ENCODE data around the gene DCAF7. TPM values are rescaled to one million over a fixed set of nuclear protein-coding genes. Genes with fewer than 3 reads are reported as not detected.
A peak's percentile ranks its signal among the peaks of the same experiment; 100 is the strongest.

The DCAF7 gene
- total and polyA plus RNA-seq, 7 experiments from 2014 or later: 26.0 to 128 (median 70.0) TPM

GRCh38 chr17:63595132-63595531 lies 44.9 kb downstream of the DCAF7 start:
- Histone ChIP-seq H3K9me3 (ENCODE audit: control insufficient read depth in 2 of 3, low read length in 3 of 3) (no peaks in the 10 kb centered on the region), H3K4me1 (ENCODE audit: control insufficient read depth in 2 of 2, insufficient read depth in 2 of 2, low read length in 2 of 2) (peaks cover 2 to 27% of the 10 kb centered on the region in 2 donors), H3K27ac (ENCODE audit: low read depth, low read length) (no peak overlapping the region), H3K4me3 (ENCODE audit: low read length) (no peak overlapping the region), H3K36me3 (ENCODE audit: control insufficient read depth in 2 of 3, insufficient read depth in 3 of 3, low read length in 3 of 3) (peaks cover 4 to 29% (median 11%) of the 10 kb centered on the region in 3 experiments), H3K27me3 (ENCODE audit: control insufficient read depth in 2 of 2, insufficient read depth in 2 of 2, low read length in 2 of 2) (no peaks in the 10 kb centered on the region)
- Mint-ChIP-seq H3K9me3 (peaks cover 0 to 2% (median 0%) of the 10 kb centered on the region in 11 donors), H3K27me3 (no peaks in the 10 kb centered on the region), H3K36me3 (peaks cover 0 to 28% (median 15%) of the 10 kb centered on the region in 5 donors), H3K27ac (peak overlapping the region in 3 of 9 donors; percentile 48 to 71 (median 53)), H3K4me1 (peaks cover 2 to 18% (median 10%) of the 10 kb centered on the region in 7 donors), H3K4me3 (no peak overlapping the region)
- ChIA-PET CTCF (no interaction called here), POLR2A (no interaction called here)
- DNase-seq (no peak), ATAC-seq (no peak)
- intact Hi-C loops (cut with micrococcal nuclease): no loop called here

- H3K36me3 Mint-ChIP-seq: peaks cover 0 to 12% (median 5%) of the 10 kb centered on the region in 5 donors
- H3K4me1 ChIP-seq (ENCODE audit: control insufficient read depth in 2 of 2, insufficient read depth in 2 of 2, low read length in 2 of 2): peaks cover 16 to 34% of the 10 kb centered on the region in 2 donors
- peaks cover 0 to 13% (median 0%) of the 10 kb centered on the region in 3 experiments for H3K36me3 ChIP-seq (ENCODE audit: control insufficient read depth in 2 of 3, insufficient read depth in 3 of 3, low read length in 3 of 3)
- no peaks in the 10 kb centered on the region for H3K27me3 ChIP-seq (ENCODE audit: control insufficient read depth in 2 of 2, insufficient read depth in 2 of 2, low read length in 2 of 2)
- H3K4me3 Mint-ChIP-seq: no peak overlapping the region
- CTCF ChIA-PET: no interaction called here
- intact Hi-C loops (cut with micrococcal nuclease): no loop called here
- POLR2A ChIA-PET: no interaction called here
- DNase-seq: no peak
- peaks cover 13 to 31% (median 23%) of the 10 kb centered on the region in 7 donors for H3K4me1 Mint-ChIP-seq
- peak; percentile 32 for ATAC-seq
- no peak overlapping the region for H3K4me3 ChIP-seq (ENCODE audit: low read length)
- H3K9me3 Mint-ChIP-seq: peaks cover 0 to 2% (median 0%) of the 10 kb centered on the region in 11 donors
- no peaks in the 10 kb centered on the region for H3K9me3 ChIP-seq (ENCODE audit: control insufficient read depth in 2 of 3, low read length in 3 of 3)
- no peaks in the 10 kb centered on the region for H3K27me3 Mint-ChIP-seq
- no peak overlapping the region for H3K27ac ChIP-seq (ENCODE audit: low read depth, low read length)
- peak overlapping the region in 2 of 9 donors; percentile 25 to 34 for H3K27ac Mint-ChIP-seq
Observed at GRCh38 chr17:63596856-63597586, 46.7 kb downstream of the DCAF7 start.

GRCh38 chr17:63598281-63598680 lies 48.0 kb downstream of the DCAF7 start:
- intact Hi-C loops (cut with micrococcal nuclease): no loop called here
- POLR2A ChIA-PET: interaction anchor here (0.6 kb wide), 1 partner anchor 151 kb away, joined by 3 read pairs; no protein-coding TSS in a partner anchor

GRCh38 chr17:63600569-63601438 lies 50.5 kb downstream of the DCAF7 start, which contains the start of gene TACO1:
Gene TACO1, plus strand, starts transcription at chr17:63600895. Its CDS starts 189 bp downstream, at chr17:63601084.
- Mint-ChIP-seq H3K4me3 (peak within 1 kb of the TSS; percentile 92 to 97 (median 95)), H3K36me3 (peaks cover 5 to 12% (median 6%) of the 10 kb centered on the region in 5 donors), H3K4me1 (peaks cover 19 to 38% (median 25%) of the 10 kb centered on the region in 7 donors), H3K27ac (peak within 1 kb of the TSS; percentile 93 to 98 (median 97)), H3K27me3 (no peaks in the 10 kb centered on the region), H3K9me3 (peaks cover 0 to 2% (median 0%) of the 10 kb centered on the region in 11 donors)
- peak within 1 kb of the TSS; percentile 86 for H3K27ac ChIP-seq (ENCODE audit: low read depth, low read length)
- H3K4me3 ChIP-seq (ENCODE audit: low read length): peak within 1 kb of the TSS; percentile 68
- ChIA-PET CTCF (interaction anchor here (0.6 to 0.8 kb wide), 2 partner anchors 11 to 150 kb away, joined by 3 read pairs; no protein-coding TSS in a partner anchor), POLR2A (interaction anchor here (0.6 to 3.5 kb wide), 16 partner anchors 10 to 635 kb away, joined by 3 to 15 read pairs (median 3); partner anchors contain the start of genes DCAF7, MAP3K3 and TANC2)
- H3K36me3 ChIP-seq (ENCODE audit: control insufficient read depth in 2 of 3, insufficient read depth in 3 of 3, low read length in 3 of 3): peaks cover 0 to 19% (median 6%) of the 10 kb centered on the region in 3 experiments
- ATAC-seq: peak; percentile 96
- peak; percentile 54 to 83 (median 71) for DNase-seq
- intact Hi-C loops (cut with micrococcal nuclease): loop anchor here (1.0 to 10.0 kb wide), 6 partner anchors 11 to 244 kb away; partner anchors contain the start of genes DCAF7 (in 2 of the 2), MAP3K3 (in 2 of the 2), CYB561 (in 1 of the 2) and SMARCD2 (in 1 of the 2)
- peaks cover 17 to 34% of the 10 kb centered on the region in 2 donors for H3K4me1 ChIP-seq (ENCODE audit: control insufficient read depth in 2 of 2, insufficient read depth in 2 of 2, low read length in 2 of 2)
- no peaks in the 10 kb centered on the region for H3K9me3 ChIP-seq (ENCODE audit: control insufficient read depth in 2 of 3, low read length in 3 of 3)
- no peaks in the 10 kb centered on the region for H3K27me3 ChIP-seq (ENCODE audit: control insufficient read depth in 2 of 2, insufficient read depth in 2 of 2, low read length in 2 of 2)

More at GRCh38 chr17:63598281-63598680, 48.0 kb downstream of the DCAF7 start:
- H3K4me1 ChIP-seq (ENCODE audit: control insufficient read depth in 2 of 2, insufficient read depth in 2 of 2, low read length in 2 of 2): peaks cover 17 to 34% of the 10 kb centered on the region in 2 donors
- H3K4me3 ChIP-seq (ENCODE audit: low read length): no peak overlapping the region
- H3K27ac ChIP-seq (ENCODE audit: low read depth, low read length): no peak overlapping the region
- no peaks in the 10 kb centered on the region for H3K27me3 Mint-ChIP-seq
- H3K36me3 Mint-ChIP-seq: peaks cover 0 to 5% (median 3%) of the 10 kb centered on the region in 5 donors
- H3K9me3 Mint-ChIP-seq: peaks cover 0 to 2% (median 0%) of the 10 kb centered on the region in 11 donors
- peaks cover 0 to 6% (median 0%) of the 10 kb centered on the region in 3 experiments for H3K36me3 ChIP-seq (ENCODE audit: control insufficient read depth in 2 of 3, insufficient read depth in 3 of 3, low read length in 3 of 3)
- CTCF ChIA-PET: interaction anchor here (0.6 kb wide), 1 partner anchor 44 kb away, joined by 7 read pairs; no protein-coding TSS in a partner anchor
- peaks cover 13 to 35% (median 25%) of the 10 kb centered on the region in 7 donors for H3K4me1 Mint-ChIP-seq
- peak overlapping the region in 2 of 9 donors; percentile 47 to 66 for H3K27ac Mint-ChIP-seq
- no peak for DNase-seq
- H3K27me3 ChIP-seq (ENCODE audit: control insufficient read depth in 2 of 2, insufficient read depth in 2 of 2, low read length in 2 of 2): no peaks in the 10 kb centered on the region
- H3K4me3 Mint-ChIP-seq: peak overlapping the region in 2 of 10 donors; percentile 5 to 51
- no peaks in the 10 kb centered on the region for H3K9me3 ChIP-seq (ENCODE audit: control insufficient read depth in 2 of 3, low read length in 3 of 3)
- ATAC-seq: peak; percentile 28

- Histone ChIP-seq H3K27me3 (ENCODE audit: control insufficient read depth in 2 of 2, insufficient read depth in 2 of 2, low read length in 2 of 2) (no peaks in the 10 kb centered on the region), H3K4me3 (ENCODE audit: low read length) (peak overlapping the region; percentile 68), H3K27ac (ENCODE audit: low read depth, low read length) (peak overlapping the region; percentile 86), H3K9me3 (ENCODE audit: control insufficient read depth in 2 of 3, low read length in 3 of 3) (no peaks in the 10 kb centered on the region), H3K36me3 (ENCODE audit: control insufficient read depth in 2 of 3, insufficient read depth in 3 of 3, low read length in 3 of 3) (peaks cover 0 to 28% (median 9%) of the 10 kb centered on the region in 3 experiments), H3K4me1 (ENCODE audit: control insufficient read depth in 2 of 2, insufficient read depth in 2 of 2, low read length in 2 of 2) (peaks cover 17 to 32% of the 10 kb centered on the region in 2 donors)
- Mint-ChIP-seq H3K4me1 (peaks cover 19 to 40% (median 25%) of the 10 kb centered on the region in 7 donors), H3K27ac (peak overlapping the region; percentile 93 to 98 (median 97)), H3K36me3 (peaks cover 6 to 19% (median 10%) of the 10 kb centered on the region in 5 donors), H3K4me3 (peak overlapping the region; percentile 92 to 97 (median 95)), H3K27me3 (no peaks in the 10 kb centered on the region), H3K9me3 (peaks cover 0 to 2% (median 0%) of the 10 kb centered on the region in 11 donors)
- peak in 1 of 9 donors; percentile 19 for DNase-seq
- ATAC-seq: no peak
- ChIA-PET POLR2A (interaction anchor here (0.6 to 3.5 kb wide), 14 partner anchors 10 to 1135 kb away, joined by 3 to 15 read pairs (median 3); partner anchors contain the start of genes DCAF7 and MAP3K3), CTCF (interaction anchor here (0.6 to 1.7 kb wide), 2 partner anchors 10 to 490 kb away, joined by 4 to 13 read pairs; no protein-coding TSS in a partner anchor)
- intact Hi-C loops (cut with micrococcal nuclease): loop anchor here in 1 of 2 donors (1.0 to 10.0 kb wide), 3 partner anchors 11 to 243 kb away; partner anchors contain the start of genes DCAF7 and SMARCD2
Observed at GRCh38 chr17:63601439-63602371, 51.4 kb downstream of the DCAF7 start.
